Measurements from ENCODE around the gene RPP30.

The RPP30 gene

GRCh38 chr10:90914992-90915765 is 43.4 kb downstream of the RPP30 start:
- Histone ChIP-seq H3K9ac (ENCODE audit: low read length) (no peak overlapping the region), H3K4me2 (ENCODE audit: low read depth, low read length, poor library complexity, severe bottlenecking) (no peak overlapping the region), H4K20me1 (ENCODE audit: low read depth, low read length) (no peaks in the 10 kb centered on the region), H3K27me3 (ENCODE audit: low read length) (no peaks in the 10 kb centered on the region), H3K4me3 (ENCODE audit: insufficient read depth, low read length, poor library complexity, severe bottlenecking) (no peak overlapping the region), H3K27ac (ENCODE audit: low read depth, low read length) (no peak overlapping the region), H3K79me2 (ENCODE audit: insufficient read depth, low read length) (no peaks in the 10 kb centered on the region), H3K36me3 (ENCODE audit: low read length) (no peaks in the 10 kb centered on the region), H3K9me3 (ENCODE audit: insufficient read depth, low read length) (no peaks in the 10 kb centered on the region), H3F3A (ENCODE audit: insufficient read depth) (no peaks in the 10 kb centered on the region), H3K9me2 (replicated peaks; ENCODE audit: insufficient read depth, low read length) (no peaks in the 10 kb centered on the region), H2AFZ (ENCODE audit: low read depth, low read length, severe bottlenecking) (no peak overlapping the region)
- TF ChIP-seq EZH2phosphoT487 (conservative IDR thresholded peaks at IDR 0.05; ENCODE audit: low read length) (no peak), CTCF (IDR thresholded peaks at IDR 0.05; ENCODE audit: insufficient read depth, low read length, poor library complexity, severe bottlenecking) (no peak)

GRCh38 chr10:90915766-90916075 is 43.9 kb downstream of the RPP30 start:
- no peaks in the 10 kb centered on the region for H3K9me3 ChIP-seq (ENCODE audit: insufficient read depth, low read length)
- no peaks in the 10 kb centered on the region for H3K36me3 ChIP-seq (ENCODE audit: low read length)
- no peaks in the 10 kb centered on the region for H3F3A ChIP-seq (ENCODE audit: insufficient read depth)
- no peak overlapping the region for H2AFZ ChIP-seq (ENCODE audit: low read depth, low read length, severe bottlenecking)
- no peak overlapping the region for H3K4me3 ChIP-seq (ENCODE audit: insufficient read depth, low read length, poor library complexity, severe bottlenecking)
- H3K4me2 ChIP-seq (ENCODE audit: low read depth, low read length, poor library complexity, severe bottlenecking), result no peak overlapping the region
- no peaks in the 10 kb centered on the region for H4K20me1 ChIP-seq (ENCODE audit: low read depth, low read length)
- no peak overlapping the region for H3K27ac ChIP-seq (ENCODE audit: low read depth, low read length)
- no peaks in the 10 kb centered on the region for H3K27me3 ChIP-seq (ENCODE audit: low read length)
- TF ChIP-seq EZH2phosphoT487 (conservative IDR thresholded peaks at IDR 0.05; ENCODE audit: low read length) (no peak), CTCF (IDR thresholded peaks at IDR 0.05; ENCODE audit: insufficient read depth, low read length, poor library complexity, severe bottlenecking) (no peak)
- no peaks in the 10 kb centered on the region for H3K79me2 ChIP-seq (ENCODE audit: insufficient read depth, low read length)
- H3K9me2 ChIP-seq (replicated peaks; ENCODE audit: insufficient read depth, low read length), result no peaks in the 10 kb centered on the region
- no peak overlapping the region for H3K9ac ChIP-seq (ENCODE audit: low read length)

- TF ChIP-seq CTCF (IDR thresholded peaks at IDR 0.05; ENCODE audit: insufficient read depth, low read length, poor library complexity, severe bottlenecking) (no peak), EZH2phosphoT487 (conservative IDR thresholded peaks at IDR 0.05; ENCODE audit: low read length) (no peak)
- no peaks in the 10 kb centered on the region for H3K9me2 ChIP-seq (replicated peaks; ENCODE audit: insufficient read depth, low read length)
- no peaks in the 10 kb centered on the region for H4K20me1 ChIP-seq (ENCODE audit: low read depth, low read length)
- no peak overlapping the region for H3K4me3 ChIP-seq (ENCODE audit: insufficient read depth, low read length, poor library complexity, severe bottlenecking)
- no peaks in the 10 kb centered on the region for H3K36me3 ChIP-seq (ENCODE audit: low read length)
- no peak overlapping the region for H2AFZ ChIP-seq (ENCODE audit: low read depth, low read length, severe bottlenecking)
- H3K9ac ChIP-seq (ENCODE audit: low read length), result no peak overlapping the region
- H3K9me3 ChIP-seq (ENCODE audit: insufficient read depth, low read length), result no peaks in the 10 kb centered on the region
- no peak overlapping the region for H3K27ac ChIP-seq (ENCODE audit: low read depth, low read length)
- H3K4me2 ChIP-seq (ENCODE audit: low read depth, low read length, poor library complexity, severe bottlenecking), result no peak overlapping the region
- H3K27me3 ChIP-seq (ENCODE audit: low read length), result no peaks in the 10 kb centered on the region
- no peaks in the 10 kb centered on the region for H3K79me2 ChIP-seq (ENCODE audit: insufficient read depth, low read length)
- H3F3A ChIP-seq (ENCODE audit: insufficient read depth), result no peaks in the 10 kb centered on the region
These were observed 44.8 kb downstream of the RPP30 start for GRCh38 chr10:90916392-90917237.

All from SU-DHL-6 (cell line).